Activated effector memory CD4-positive, alpha-beta T cell treated with anti-CD3 and anti-CD28 coated beads, Interleukin-2, amount 50 U/mL, for 16 hours (primary cell): Measurements from ENCODE around the gene A1BG.
"Not testable (repeated sequence)": the region's sequence is repeated elsewhere in the genome, so short reads cannot be mapped to it uniquely, and the experiment has no call there.

Experiments used
- DNase-seq: peaks from one replicate; pipeline ENCODE4 v3.0.0-alpha.2; 2020

A1BG gene

GRCh38 chr19:58385891-58386575, 32.7 kb upstream of the A1BG start:
- peak; percentile 75 for DNase-seq

DNA sequence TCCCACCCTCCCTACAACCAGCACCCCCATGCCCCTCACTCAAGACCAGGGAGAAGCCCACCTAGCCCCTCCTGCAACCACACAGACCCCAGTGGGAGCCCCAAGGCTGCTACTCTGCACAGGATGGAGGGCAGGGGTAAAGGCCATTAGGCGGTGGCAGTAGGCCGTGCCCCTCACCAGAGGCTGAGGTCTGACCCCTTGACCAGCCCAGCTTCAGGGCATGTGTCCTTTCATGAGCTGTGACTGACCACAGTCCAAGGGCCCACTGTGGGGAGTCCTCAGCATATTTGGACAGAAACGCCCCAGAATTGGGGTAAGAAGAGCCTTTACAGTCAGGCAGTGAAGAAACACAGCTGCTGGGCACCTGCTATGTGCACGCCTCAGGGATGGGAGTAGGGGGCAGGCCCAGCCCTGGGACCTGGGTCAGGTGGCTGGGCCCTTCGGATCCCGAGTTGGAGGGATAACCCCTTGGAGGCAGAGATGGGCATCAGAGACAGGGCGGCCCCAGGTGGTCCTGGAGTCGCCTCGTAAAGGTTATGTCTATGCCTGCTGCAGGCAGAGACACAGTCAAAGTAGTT, 32.1 kb upstream of the A1BG start:
- no peak for DNase-seq

- DNase-seq, result peak; percentile 60
Observed at GRCh38 chr19:58382997-58383603, 29.8 kb upstream of the A1BG start.

- no peak for DNase-seq
Observed at GRCh38 chr19:58381460-58382212, 28.3 kb upstream of the A1BG start.

- peak; percentile 99 for DNase-seq
Observed at GRCh38 chr19:58380662-58381459, 27.6 kb upstream of the A1BG start, which contains the start of gene ZNF837. Gene ZNF837, minus strand, starts transcription at chr19:58381030. Its CDS starts 11,698 bp downstream, at chr19:58369332.

GRCh38 chr19:58380037-58380661, 26.9 kb upstream of the A1BG start:
- no peak for DNase-seq

- DNase-seq, result no peak
Observed at GRCh38 chr19:58379246-58379645, 26.0 kb upstream of the A1BG start.

GRCh38 chr19:58376724-58377123, 23.4 kb upstream of the A1BG start:
- DNase-seq, result not testable (repeated sequence)

DNA sequence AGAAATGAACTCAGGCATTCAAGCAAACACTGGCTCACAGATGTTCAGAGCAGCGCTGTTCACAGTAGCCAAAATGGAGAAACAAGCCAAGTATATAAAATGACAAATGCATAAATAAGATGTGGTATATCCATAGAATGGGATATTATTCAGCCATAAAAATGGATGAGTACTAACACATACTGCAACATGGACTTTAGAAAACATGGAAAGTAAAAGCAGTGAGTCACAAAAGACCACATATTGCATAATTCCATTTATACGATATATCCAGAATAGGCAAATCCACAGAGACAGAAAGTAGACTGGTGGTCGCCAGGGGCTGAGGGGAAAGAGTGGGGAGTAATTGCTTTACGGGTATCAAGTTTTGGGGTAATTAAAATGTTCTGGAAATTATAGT, 20.9 kb upstream of the A1BG start:
- no peak for DNase-seq

- DNase-seq, result no peak
Observed at GRCh38 chr19:58372311-58373133, 19.2 kb upstream of the A1BG start.

DNA sequence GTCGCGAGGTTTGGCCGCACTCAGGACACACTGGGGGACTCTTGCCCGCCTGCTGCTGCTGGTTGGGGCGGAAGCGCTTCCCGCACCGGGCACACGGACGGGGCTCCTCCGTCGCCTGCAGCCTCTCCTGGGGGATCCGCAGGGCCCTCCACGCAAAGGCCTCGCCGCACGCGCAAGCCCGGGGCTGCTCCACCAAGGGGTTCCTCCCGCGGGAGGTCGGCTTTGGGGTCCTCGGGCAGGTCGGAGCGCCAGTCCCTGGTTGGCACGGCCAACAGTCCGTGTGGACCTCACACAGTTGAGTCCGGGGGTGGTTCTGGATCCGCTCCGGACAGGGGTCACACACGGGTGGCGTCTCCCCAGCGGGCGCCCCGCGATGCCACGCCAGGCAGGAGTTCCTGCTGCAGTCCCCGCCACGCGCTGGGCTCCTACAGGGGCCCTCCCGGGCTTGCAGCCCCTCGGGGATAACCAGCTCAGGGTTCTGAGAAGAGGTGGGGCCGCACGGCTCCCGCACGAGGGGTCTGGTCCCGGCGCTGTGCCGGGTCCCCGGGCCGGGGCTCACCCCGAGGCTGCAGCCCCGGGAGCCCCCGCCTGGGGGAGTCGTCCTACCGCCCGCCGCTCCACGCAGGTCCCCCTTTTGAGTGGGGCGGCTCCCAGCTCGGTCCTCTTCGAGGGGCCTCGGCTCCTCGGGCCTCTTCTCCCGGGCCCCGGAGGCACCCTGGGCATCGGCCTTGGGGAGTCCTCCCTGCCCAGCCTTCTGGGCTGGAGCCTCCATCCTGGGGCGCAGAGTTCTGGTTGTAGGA, 15.5 kb upstream of the A1BG start:
- no peak for DNase-seq

GRCh38 chr19:58367698-58368454, 14.6 kb upstream of the A1BG start:
- DNase-seq, result no peak

GRCh38 chr19:58366585-58367430, 13.5 kb upstream of the A1BG start:
- no peak for DNase-seq

GRCh38 chr19:58364146-58364545, 10.9 kb upstream of the A1BG start:
- DNase-seq, result no peak

DNA sequence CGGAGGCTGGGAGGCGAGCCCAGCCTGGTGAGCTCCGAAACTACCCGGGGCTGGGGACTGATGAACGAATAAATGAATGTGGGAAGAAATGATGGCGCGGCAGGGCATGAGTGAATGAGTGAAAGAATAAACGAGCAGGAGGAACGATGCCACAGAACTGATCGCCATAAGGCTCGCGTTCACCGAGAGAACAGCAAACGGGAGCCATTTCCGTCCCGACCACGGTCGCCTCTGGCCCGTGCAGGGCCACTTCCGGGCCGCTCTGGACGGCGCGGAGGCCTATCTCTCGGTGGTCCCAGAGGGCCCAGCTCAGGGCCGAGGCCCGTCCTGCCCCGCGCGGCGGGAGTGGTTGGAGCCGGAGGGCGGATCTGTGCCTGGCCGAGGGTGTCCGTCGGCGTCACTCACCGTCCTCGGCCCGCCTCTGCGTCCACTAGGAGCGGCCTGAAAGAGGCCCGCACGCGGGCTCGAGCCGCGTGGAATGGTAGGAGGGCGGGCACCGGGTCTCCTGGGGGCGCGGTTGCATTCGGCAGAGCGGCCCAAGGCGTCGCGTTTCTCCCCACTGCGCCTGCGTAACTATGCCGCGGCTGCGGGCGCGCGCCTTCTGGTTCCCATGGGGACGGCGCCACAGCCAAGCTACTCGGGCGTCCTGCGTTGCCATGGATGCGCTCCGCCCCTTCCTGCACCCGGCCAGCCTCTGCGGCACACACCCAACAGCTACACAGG, 9.1 kb upstream of the A1BG start, which contains the start of gene ZNF497:
TSS of gene ZNF497 (minus strand) at position 480 of the 723 bp plus-strand sequence. CDS start 5,116 bp downstream, outside the sequence.
- DNase-seq, result peak; percentile 99

DNA sequence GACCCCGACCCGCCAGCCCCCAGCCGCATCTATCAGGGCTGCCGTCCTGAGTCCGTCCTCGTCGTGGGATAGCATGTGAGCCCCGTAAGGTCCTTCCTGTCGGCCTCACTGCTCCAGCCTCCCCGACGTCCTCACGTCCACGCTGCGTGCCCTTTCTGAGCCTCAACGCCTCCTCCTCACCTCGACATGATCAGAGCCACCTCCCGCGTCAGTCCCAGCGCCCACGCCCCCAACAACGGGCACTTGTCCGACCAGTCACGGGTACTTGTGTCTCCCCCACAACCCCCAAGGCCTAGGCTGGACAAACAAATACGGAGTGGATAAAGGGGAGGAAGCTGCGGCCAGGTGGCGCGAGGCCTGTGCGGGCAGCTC, 8.6 kb upstream of the A1BG start:
- DNase-seq, result peak; percentile 76

DNA sequence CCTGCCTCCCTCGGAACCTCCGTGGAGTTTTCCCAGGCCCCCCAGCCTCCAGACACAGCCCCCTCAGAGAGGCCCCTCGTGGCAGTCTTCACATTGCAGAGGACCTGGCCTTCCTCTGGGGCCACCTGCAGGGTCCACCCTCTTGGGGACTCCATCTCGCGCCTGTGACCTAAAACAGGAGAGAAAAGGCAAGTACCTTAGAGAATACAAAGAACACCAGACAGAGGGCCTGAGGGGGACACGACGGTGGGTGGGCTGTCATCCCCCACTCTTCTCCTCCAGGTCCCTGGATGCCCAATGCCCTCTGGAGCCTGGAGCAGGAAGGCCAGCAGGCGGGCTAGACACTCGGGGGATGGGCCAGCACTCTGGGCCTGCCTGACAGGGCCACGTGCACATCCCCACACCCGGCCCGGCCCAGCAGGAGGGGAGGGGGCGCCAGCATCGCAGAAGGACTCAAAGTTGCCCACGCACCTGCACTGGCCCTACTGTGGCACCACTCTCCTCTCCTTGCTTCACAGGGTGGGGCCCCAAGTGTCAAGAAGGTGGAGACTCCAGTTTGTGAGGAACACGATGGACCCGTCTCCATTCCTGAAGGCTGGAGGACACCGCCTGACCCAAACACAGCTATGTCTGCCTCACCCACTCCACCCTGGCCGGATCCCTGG, 4.3 kb upstream of the A1BG start:
- no peak for DNase-seq
